Right lobe of liver (tissue), 4 donors: ENCODE measurements around the gene SPAG17.

Experiments
- CTCF ChIP-seq, 4 donors: fragments of 200-600 bp in 3 of 4; fragments of 450-650 bp in 1 of 4; IDR thresholded peaks; one replicate each; pipeline versions ENCODE4 v1.5.1 to v1.8.0; 2016 to 2022; ENCODE audit warnings: antibody characterized with exemption in 4 of 4, mild to moderate bottlenecking in 2 of 4
- POLR2A ChIP-seq: fragments of 450-650 bp; IDR thresholded peaks from one replicate; pipeline ENCODE4 v1.6.1; 2017; ENCODE audit warnings: antibody characterized with exemption, mild to moderate bottlenecking
- donor health status: DM: no; HTN: no; CAD: no.
- donor health status: DM: no; HTN: no; CAD: no.
- donor health status: DM: no; HTN: yes; CAD: no.

DNA sequence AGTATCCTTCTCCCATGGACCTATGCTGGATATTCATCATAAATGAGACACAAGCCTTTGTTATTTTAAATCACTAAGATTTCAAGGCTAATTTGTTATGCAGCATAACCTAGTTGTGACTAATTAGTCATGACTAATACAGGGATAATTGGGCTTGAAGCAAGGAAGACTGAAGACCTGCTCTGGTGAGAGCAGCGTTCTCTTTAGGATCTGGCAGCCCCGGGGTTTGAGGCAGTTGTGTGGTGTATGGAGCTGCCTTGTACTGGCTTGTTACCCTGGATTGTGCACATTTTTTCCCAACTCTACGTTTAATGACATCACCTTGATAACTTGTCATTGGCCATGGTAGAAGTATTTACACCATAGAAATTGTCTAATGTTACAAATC is 25.7 kb upstream of the SPAG17 start:
- TF ChIP-seq CTCF (IDR thresholded peaks at IDR 0.05) (no peak), POLR2A (no peak)
